HL-60 (cell line): ENCODE results near the gene TNRC6C.

Experiments
- DNase-seq, 2 experiments: peaks; one replicate each; pipeline ENCODE4 v3.0.0-alpha.2; 2010 to 2020; ENCODE audit warnings: low read depth in 1 of 2, low spot score in 1 of 2
- H3K27ac ChIP-seq: fragments of 250-450 bp; sonication (Bioruptor Pico); replicated peaks from 2 replicates; pipeline ENCODE4 v1.5.1; 2020; ENCODE audit warnings: mild to moderate bottlenecking, moderate library complexity
- H3K27me3 ChIP-seq: fragments of 250-450 bp; sonication (Bioruptor Pico); 2 replicates; pipeline ENCODE4 v1.5.1; 2021; ENCODE audit warnings: mild to moderate bottlenecking, moderate library complexity; ENCODE audit not compliant: insufficient read depth, poor library complexity, severe bottlenecking
- H3K4me3 ChIP-seq: replicated peaks from 2 replicates; pipeline ENCODE4 v1.5.1; 2011; ENCODE audit warnings: mild to moderate bottlenecking, control low read depth, low read length; ENCODE audit not compliant: insufficient read depth
- CTCF ChIP-seq: IDR thresholded peaks from one replicate; pipeline ENCODE4 v1.5.1; 2011; ENCODE audit warnings: low read length, control low read depth, inconsistent platforms; ENCODE audit not compliant: insufficient read depth
- GABPA ChIP-seq: IDR thresholded peaks from 2 replicates; pipeline ENCODE4 v1.6.1; 2012; ENCODE audit warnings: low read depth
- POLR2AphosphoS5 ChIP-seq: IDR thresholded peaks from 2 replicates; pipeline ENCODE4 v1.6.1; 2012; ENCODE audit warnings: low read depth
- REST ChIP-seq: IDR thresholded peaks from 2 replicates; pipeline ENCODE4 v1.6.1; 2012; ENCODE audit warnings: low read depth; ENCODE audit not compliant: insufficient replicate concordance
- SPI1 ChIP-seq: IDR thresholded peaks from 2 replicates; pipeline ENCODE4 v1.6.1; 2012; ENCODE audit warnings: low read depth, mild to moderate bottlenecking, borderline replicate concordance

The TNRC6C gene

GRCh38 chr17:78148286-78149016, 189.9 kb downstream of the TNRC6C start:
- Histone ChIP-seq H3K4me3 (no peak overlapping the region), H3K27me3 (no peaks in the 10 kb centered on the region)

DNA sequence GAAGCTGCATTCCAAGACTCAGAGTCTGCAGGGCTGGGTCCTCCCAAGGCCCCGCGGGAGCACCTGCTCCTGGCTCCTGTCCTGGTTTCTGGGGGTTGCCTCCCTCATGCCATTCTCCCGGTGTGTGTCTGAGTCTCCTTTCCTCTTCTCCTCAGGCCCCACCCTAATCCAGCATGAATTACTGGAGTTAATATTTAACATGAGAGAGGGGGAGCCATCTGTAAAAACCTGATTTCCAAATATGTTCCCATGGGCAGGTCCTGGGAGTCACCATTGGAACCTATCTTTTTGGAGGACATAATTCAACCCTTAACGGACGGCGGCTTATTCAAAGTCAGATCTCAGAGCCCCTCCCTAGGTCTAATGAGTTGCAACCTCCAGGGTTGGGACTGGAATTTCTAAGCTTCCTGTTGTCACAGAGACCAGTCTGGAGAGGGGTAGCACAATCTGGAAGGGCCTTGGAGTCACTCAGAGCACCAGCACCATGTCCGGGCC, 193.1 kb downstream of the TNRC6C start:
- Histone ChIP-seq H3K27ac (no peak overlapping the region), H3K27me3 (no peaks in the 10 kb centered on the region), H3K4me3 (no peak overlapping the region)
- no peak for DNase-seq
- TF ChIP-seq GABPA (no peak), REST (no peak), CTCF (no peak)

More at GRCh38 chr17:78148286-78149016, 189.9 kb downstream of the TNRC6C start:
- no peak for TF ChIP-seq GABPA
- no peak for TF ChIP-seq REST
- no peak for TF ChIP-seq SPI1
- TF ChIP-seq CTCF: no peak
- no peak for TF ChIP-seq POLR2AphosphoS5
- no peak overlapping the region; the same call in 1 of the 2 replicates for H3K27ac ChIP-seq
- DNase-seq: no peak

GRCh38 chr17:78154903-78155811, 196.7 kb downstream of the TNRC6C start:
- Histone ChIP-seq H3K27ac (peak overlapping the region; percentile 54), H3K4me3 (no peak overlapping the region), H3K27me3 (no peaks in the 10 kb centered on the region)
- peak in 1 of 2 experiments; percentile 84 for DNase-seq
- TF ChIP-seq GABPA (no peak), REST (no peak), POLR2AphosphoS5 (no peak), CTCF (no peak), SPI1 (no peak)
